Stomach (tissue), 9 donors: ENCODE measurements around the gene FZD2. TPM values are rescaled to one million over a fixed set of nuclear protein-coding genes. Genes with fewer than 3 reads are reported as not detected.

ENCODE experiments used
- DNase-seq, 2 donors: peaks; one replicate each; pipeline versions ENCODE4 v3.0.0 to v3.0.0-alpha.2; 2013 to 2019
- H3K27ac ChIP-seq, 5 donors: fragments of 200-600 bp in 4 of 5; sonication (generic) in 4 of 5; one replicate each; pipeline ENCODE4 v1.5.1; 2013 to 2019; ENCODE audit warnings: mild to moderate bottlenecking in 1 of 5, moderate library complexity in 1 of 5
- H3K27me3 ChIP-seq, 3 donors: fragments of 200-600 bp; sonication (generic); one replicate each; pipeline ENCODE4 v1.5.1; 2017 to 2019; ENCODE audit warnings: mixed run types in 1 of 3
- H3K36me3 ChIP-seq, 4 donors: fragments of 200-600 bp; sonication (generic); 1 replicate in 3 of 4; 2 replicates in 1 of 4; pipeline ENCODE4 v1.5.1; 2016 to 2019
- H3K4me1 ChIP-seq, 4 donors: fragments of 200-600 bp; sonication (generic); one replicate each; pipeline ENCODE4 v1.5.1; 2016 to 2019
- H3K4me3 ChIP-seq, 4 donors: fragments of 200-600 bp; sonication (generic) in 3 of 4; one replicate each; pipeline ENCODE4 v1.5.1; 2016 to 2019; ENCODE audit warnings: mild to moderate bottlenecking in 1 of 4
- H3K9me3 ChIP-seq, 4 donors: fragments of 200-600 bp; sonication (generic); one replicate each; pipeline ENCODE4 v1.5.1; 2016 to 2019
- CTCF ChIP-seq, 7 experiments: fragments of 450-650 bp in 4 of 7; fragments of 200-600 bp in 3 of 7; sonication (generic) in 3 of 7; IDR thresholded peaks; one replicate each; pipeline ENCODE4 v1.5.1; 2016 to 2019; ENCODE audit warnings: antibody characterized with exemption in 7 of 7, control low read depth in 2 of 7, mild to moderate bottlenecking in 1 of 7
- EP300 ChIP-seq: sonication (generic); formaldehyde crosslinking; IDR thresholded peaks from one replicate; pipeline ENCODE4 v1.6.1; 2017; ENCODE audit warnings: antibody characterized with exemption
- POLR2A ChIP-seq, 4 donors: fragments of 450-650 bp; IDR thresholded peaks; one replicate each; pipeline ENCODE4 v1.6.1; 2016; ENCODE audit warnings: antibody characterized with exemption in 4 of 4, control low read depth in 2 of 4, mild to moderate bottlenecking in 1 of 4, moderate library complexity in 1 of 4
- POLR2AphosphoS5 ChIP-seq, 3 donors: sonication (generic); formaldehyde crosslinking; IDR thresholded peaks; one replicate each; pipeline ENCODE4 v1.6.1; 2016; ENCODE audit warnings: antibody characterized with exemption in 3 of 3
- WGBS, 5 donors: extraction: QIAGEN DNeasy Blood & Tissue Kit in 3 of 5; methylation state at CpG; one replicate each; pipeline versions ENCODE4 v1.1.5 to v1.1.7; 2013 to 2018; 5-methylcytosine and 5-hydroxymethylcytosine counted together
- intact Hi-C: fragments of 100-400 bp; cut with DNase I; formaldehyde crosslinking; loops from one replicate; pipeline ENCODE4 v1.15.1; 2023; ENCODE audit warnings: low total_unique reads
- polyA plus RNA-seq, 3 donors: library from polyadenylated mRNA; stranded (reverse); fragments of 200-250 nt; gene quantifications; one replicate each; pipeline ENCODE4 v1.2.3, GENCODE V29; 2013
- total RNA-seq, 5 donors: library from RNA; depleted of rRNA; stranded (reverse); fragments of >200 nt; gene quantifications; one replicate each; pipeline versions ENCODE4 v1.1.0 to v1.2.3, GENCODE V29; 2014 to 2016
- donor health status: healthy with polysubstance abuse.
- donor health status: Bipolar disorder and iron deficiency.
- donor health status: healthy.

FZD2 gene
- total and polyA plus RNA-seq, 8 donors: 0.31 to 19.3 (median 1.2) TPM; not detected in 2

- TF ChIP-seq POLR2AphosphoS5 (IDR thresholded peaks at IDR 0.05): no peak
- peak in 5 of 7 experiments; percentile 28 to 66 (median 47) for TF ChIP-seq CTCF (IDR thresholded peaks at IDR 0.05)
- peaks cover 0 to 16% (median 0%) of the 10 kb centered on the region in 3 donors for H3K27me3 ChIP-seq
- H3K27ac ChIP-seq: no peak overlapping the region
- intact Hi-C loops: no loop called here
- no peak overlapping the region for H3K4me3 ChIP-seq
- peaks cover 0 to 5% (median 0%) of the 10 kb centered on the region in 4 donors for H3K4me1 ChIP-seq
- H3K36me3 ChIP-seq: no peaks in the 10 kb centered on the region
- H3K9me3 ChIP-seq: peaks cover 0 to 6% (median 6%) of the 10 kb centered on the region in 4 donors
- WGBS, 5 donors: 48 to 58% (median 50%) methylated on average over 14 of the region's 14 CpGs
- DNase-seq: peak; percentile 79 to 83
Measured at GRCh38 chr17:44522883-44523671, 34.2 kb upstream of the FZD2 start.

DNA sequence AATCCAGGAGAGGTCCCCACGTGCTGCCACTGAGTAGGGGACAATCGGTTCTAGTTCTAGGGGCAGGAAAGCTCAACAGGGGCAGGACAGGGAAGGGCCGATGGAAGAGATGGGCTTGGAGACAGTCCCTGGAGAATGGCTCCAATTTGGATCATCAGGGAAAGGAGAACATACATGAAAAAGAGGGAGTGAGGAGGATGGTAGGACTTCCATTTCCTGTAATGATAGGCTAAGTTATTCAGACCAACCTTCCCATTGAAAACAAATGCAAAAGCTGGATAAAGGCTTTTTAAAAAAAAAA lies 33.7 kb upstream of the FZD2 start:
- no peak overlapping the region for H3K4me3 ChIP-seq
- peaks cover 0 to 6% (median 6%) of the 10 kb centered on the region in 4 donors for H3K9me3 ChIP-seq
- no peak overlapping the region for H3K27ac ChIP-seq
- intact Hi-C loops: no loop called here
- H3K27me3 ChIP-seq: peaks cover 0 to 11% (median 0%) of the 10 kb centered on the region in 3 donors
- DNase-seq: no peak
- WGBS, 5 donors: 57 to 81% (median 65%) methylated on average over 3 of the region's 3 CpGs
- peaks cover 0 to 5% (median 0%) of the 10 kb centered on the region in 4 donors for H3K4me1 ChIP-seq
- no peak for TF ChIP-seq EP300
- H3K36me3 ChIP-seq: no peaks in the 10 kb centered on the region

DNA sequence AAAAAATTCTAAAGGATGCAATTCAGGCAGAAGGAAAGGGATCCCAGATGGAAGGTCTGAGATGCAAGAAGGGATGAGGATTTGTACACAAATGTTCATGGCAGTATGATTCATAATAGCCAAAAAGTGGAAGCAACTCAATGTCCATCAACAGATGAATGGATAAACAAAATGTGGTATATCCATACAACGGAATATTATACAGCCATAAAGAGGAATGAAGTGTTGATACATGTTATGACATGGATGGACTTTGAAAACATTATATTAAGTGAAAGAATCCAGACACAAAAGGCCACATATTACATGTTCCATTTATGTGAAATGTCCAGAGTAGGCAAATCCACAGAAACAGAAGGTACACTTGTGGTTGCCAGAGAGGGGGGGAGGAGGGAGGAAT lies 30.2 kb upstream of the FZD2 start:
- no peak overlapping the region for H3K27ac ChIP-seq
- H3K4me1 ChIP-seq: peaks cover 0 to 5% (median 0%) of the 10 kb centered on the region in 4 donors
- 94 to 99% (median 98%) methylated on average over 1 of the region's 1 CpG for WGBS, 5 donors
- H3K27me3 ChIP-seq: peaks cover 0 to 6% (median 0%) of the 10 kb centered on the region in 3 donors
- DNase-seq: no peak
- intact Hi-C loops: no loop called here
- peaks cover 0 to 6% (median 6%) of the 10 kb centered on the region in 4 donors for H3K9me3 ChIP-seq
- no peak for TF ChIP-seq POLR2A (IDR thresholded peaks at IDR 0.05)
- no peak for TF ChIP-seq POLR2AphosphoS5 (IDR thresholded peaks at IDR 0.05)
- TF ChIP-seq EP300: no peak
- TF ChIP-seq CTCF (IDR thresholded peaks at IDR 0.05): no peak
- H3K36me3 ChIP-seq: no peaks in the 10 kb centered on the region
- H3K4me3 ChIP-seq: no peak overlapping the region

GRCh38 chr17:44527954-44528353 lies 29.3 kb upstream of the FZD2 start:
- intact Hi-C loops: no loop called here
- Histone ChIP-seq H3K4me1 (peaks cover 0 to 5% (median 0%) of the 10 kb centered on the region in 4 donors), H3K36me3 (no peaks in the 10 kb centered on the region), H3K27ac (no peak overlapping the region), H3K9me3 (peaks cover 0 to 6% (median 6%) of the 10 kb centered on the region in 4 donors), H3K4me3 (no peak overlapping the region), H3K27me3 (peaks cover 0 to 6% (median 0%) of the 10 kb centered on the region in 3 donors)
- no peak for DNase-seq
- 93 to 96% (median 94%) methylated on average over 18 to 28 of the region's 28 CpGs; no CpG with 5 or more reads in 1 of the 5 donors for WGBS, 5 donors
- TF ChIP-seq POLR2AphosphoS5 (IDR thresholded peaks at IDR 0.05) (no peak), POLR2A (IDR thresholded peaks at IDR 0.05) (no peak), EP300 (no peak), CTCF (IDR thresholded peaks at IDR 0.05) (no peak)

- H3K27me3 ChIP-seq: peaks cover 0 to 6% (median 0%) of the 10 kb centered on the region in 3 donors
- H3K4me3 ChIP-seq: no peak overlapping the region
- H3K4me1 ChIP-seq: peaks cover 6 to 14% (median 8%) of the 10 kb centered on the region in 4 donors
- intact Hi-C loops: loop anchor here (5.0 kb wide), 1 partner anchor 107 kb away; no protein-coding TSS in a partner anchor
- TF ChIP-seq POLR2A (IDR thresholded peaks at IDR 0.05) (no peak), CTCF (IDR thresholded peaks at IDR 0.05) (no peak), POLR2AphosphoS5 (IDR thresholded peaks at IDR 0.05) (no peak), EP300 (no peak)
- DNase-seq: no peak
- H3K27ac ChIP-seq: no peak overlapping the region
- H3K9me3 ChIP-seq: peaks cover 0 to 6% (median 6%) of the 10 kb centered on the region in 4 donors
- no peaks in the 10 kb centered on the region for H3K36me3 ChIP-seq
- WGBS, 5 donors: 64 to 74% (median 71%) methylated on average over 3 of the region's 3 CpGs
Measured at GRCh38 chr17:44529864-44530263, 27.4 kb upstream of the FZD2 start.
